Measurements from ENCODE around the gene ORAI3. TPM values are rescaled to one million over a fixed set of nuclear protein-coding genes. Genes with fewer than 3 reads are reported as not detected.

The ORAI3 gene
- total RNA-seq, 1 experiment from 2014 or later: 34.0 TPM

DNA sequence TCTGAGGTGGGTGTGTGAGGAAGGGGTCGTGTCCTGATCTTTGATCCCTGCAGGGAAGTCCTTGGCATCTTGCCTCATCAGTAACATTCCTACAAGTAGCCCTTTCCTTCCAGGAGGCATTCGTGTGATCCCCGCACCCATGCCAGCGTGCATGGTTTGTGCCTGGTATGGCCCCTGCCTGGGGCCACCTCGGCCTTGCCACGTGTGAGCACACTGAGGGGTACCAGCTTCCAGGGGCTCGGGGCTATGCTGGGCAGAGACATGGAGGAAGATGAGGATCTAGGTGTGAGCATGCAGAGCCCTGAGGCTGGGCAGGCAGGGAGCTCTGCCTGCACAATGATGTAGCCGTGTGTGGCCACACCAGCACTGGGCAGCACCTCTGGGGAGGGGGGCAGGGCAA is 42.2 kb downstream of the ORAI3 start:
- H3K9me3 ChIP-seq (ENCODE audit: low read length): no peaks in the 10 kb centered on the region
- H3K9me2 ChIP-seq (replicated peaks; ENCODE audit: insufficient read depth, low read length): no peaks in the 10 kb centered on the region
- H3K79me2 ChIP-seq (ENCODE audit: low read length): no peaks in the 10 kb centered on the region
- no peak overlapping the region for H3K4me3 ChIP-seq (ENCODE audit: low read length)
- no peaks in the 10 kb centered on the region for H4K20me1 ChIP-seq (ENCODE audit: insufficient read depth, low read depth, low read length)
- H3K36me3 ChIP-seq (ENCODE audit: insufficient read depth, low read length): no peaks in the 10 kb centered on the region
- H3K27ac ChIP-seq (ENCODE audit: low read length): no peak overlapping the region
- H2AFZ ChIP-seq (ENCODE audit: low read length): no peak overlapping the region
- H3K27me3 ChIP-seq (ENCODE audit: low read length): no peaks in the 10 kb centered on the region
- no peak overlapping the region for H3K9ac ChIP-seq (ENCODE audit: low read length)
- peaks cover 6% of the 10 kb centered on the region for H3K4me1 ChIP-seq (ENCODE audit: low read length)
- no peak overlapping the region for H3K4me2 ChIP-seq (ENCODE audit: low read depth, low read length, poor library complexity, severe bottlenecking)
- no peak for DNase-seq

DNA sequence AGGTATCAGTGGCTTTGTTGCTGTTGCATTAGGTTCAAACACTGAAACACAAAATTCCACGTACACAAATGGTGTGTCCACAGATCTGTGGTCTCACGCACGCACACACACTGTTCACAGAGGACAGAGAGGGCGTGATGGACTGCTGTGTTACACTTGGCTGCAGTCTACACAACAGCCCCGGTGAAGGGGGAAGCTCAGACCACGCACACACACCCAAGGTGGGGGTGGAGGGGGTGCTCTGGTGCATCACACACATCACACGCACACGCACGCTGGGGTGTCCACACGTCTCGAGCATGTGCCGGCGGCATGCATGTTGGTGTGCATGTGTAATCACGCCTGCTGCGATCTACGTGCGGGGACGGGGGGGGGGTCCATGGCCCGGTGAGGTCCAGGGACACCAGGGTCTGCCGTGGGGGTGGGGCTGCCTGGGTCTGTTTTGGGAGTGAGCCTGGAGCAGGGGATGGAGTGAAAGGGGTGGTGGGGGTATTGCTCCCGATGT is 43.5 kb downstream of the ORAI3 start:
- Histone ChIP-seq H3K9me2 (replicated peaks; ENCODE audit: insufficient read depth, low read length) (no peaks in the 10 kb centered on the region), H3K36me3 (ENCODE audit: insufficient read depth, low read length) (no peaks in the 10 kb centered on the region), H3K9ac (ENCODE audit: low read length) (no peak overlapping the region), H3K27ac (ENCODE audit: low read length) (no peak overlapping the region), H3K4me2 (ENCODE audit: low read depth, low read length, poor library complexity, severe bottlenecking) (no peak overlapping the region), H3K27me3 (ENCODE audit: low read length) (no peaks in the 10 kb centered on the region), H4K20me1 (ENCODE audit: insufficient read depth, low read depth, low read length) (no peaks in the 10 kb centered on the region), H3K4me1 (ENCODE audit: low read length) (peaks cover 16% of the 10 kb centered on the region), H3K79me2 (ENCODE audit: low read length) (no peaks in the 10 kb centered on the region), H3K4me3 (ENCODE audit: low read length) (no peak overlapping the region), H2AFZ (ENCODE audit: low read length) (no peak overlapping the region), H3K9me3 (ENCODE audit: low read length) (no peaks in the 10 kb centered on the region)
- no peak for DNase-seq

DNA sequence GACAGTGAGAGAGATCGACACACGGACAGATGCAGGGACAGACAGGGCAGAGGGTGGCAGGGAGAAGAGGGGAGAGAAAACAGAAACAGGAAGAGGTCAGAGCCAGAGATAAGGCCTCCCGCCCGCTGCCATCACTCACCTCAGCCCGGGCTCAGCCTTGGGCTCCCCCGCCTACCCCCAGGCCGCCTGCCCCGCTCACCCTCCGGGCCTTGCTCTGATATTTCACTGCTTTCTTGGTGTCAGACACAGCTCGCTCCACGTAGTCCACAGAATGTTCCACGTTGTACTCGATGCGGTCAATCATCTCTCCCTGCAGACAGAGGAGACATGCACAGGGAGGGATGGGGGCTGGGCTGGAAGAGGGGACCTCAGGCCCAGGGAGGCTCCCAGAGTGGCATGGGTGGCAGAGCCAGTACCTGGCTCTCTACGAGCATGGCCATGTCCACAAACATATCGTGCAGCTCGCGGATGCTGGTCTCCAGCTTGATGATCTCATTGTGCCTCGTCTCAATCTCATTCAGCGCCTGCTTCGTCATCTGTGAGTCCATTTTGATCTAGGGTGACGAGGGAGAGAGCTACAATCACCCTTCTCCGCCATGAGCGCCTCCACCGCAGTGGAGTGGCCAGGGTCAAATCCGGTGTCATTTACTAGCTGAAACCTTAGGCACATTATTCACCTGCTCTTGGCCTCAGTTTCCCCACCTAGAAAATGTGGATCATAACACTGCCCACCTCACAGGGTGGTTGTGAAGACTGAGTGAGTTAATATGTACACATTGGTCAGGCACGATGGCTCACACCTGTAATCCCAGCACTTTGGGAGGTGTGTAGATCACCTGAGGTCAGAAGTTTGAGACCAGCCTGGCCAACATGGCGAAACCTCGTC is 44.3 kb downstream of the ORAI3 start:
- Histone ChIP-seq H2AFZ (ENCODE audit: low read length) (no peak overlapping the region), H3K9me3 (ENCODE audit: low read length) (no peaks in the 10 kb centered on the region), H4K20me1 (ENCODE audit: insufficient read depth, low read depth, low read length) (no peaks in the 10 kb centered on the region), H3K9ac (ENCODE audit: low read length) (no peak overlapping the region), H3K4me1 (ENCODE audit: low read length) (peaks cover 16% of the 10 kb centered on the region), H3K36me3 (ENCODE audit: insufficient read depth, low read length) (no peaks in the 10 kb centered on the region), H3K9me2 (replicated peaks; ENCODE audit: insufficient read depth, low read length) (no peaks in the 10 kb centered on the region), H3K27me3 (ENCODE audit: low read length) (no peaks in the 10 kb centered on the region), H3K27ac (ENCODE audit: low read length) (no peak overlapping the region), H3K79me2 (ENCODE audit: low read length) (no peaks in the 10 kb centered on the region), H3K4me2 (ENCODE audit: low read depth, low read length, poor library complexity, severe bottlenecking) (no peak overlapping the region), H3K4me3 (ENCODE audit: low read length) (no peak overlapping the region)
- no peak for DNase-seq

DNA sequence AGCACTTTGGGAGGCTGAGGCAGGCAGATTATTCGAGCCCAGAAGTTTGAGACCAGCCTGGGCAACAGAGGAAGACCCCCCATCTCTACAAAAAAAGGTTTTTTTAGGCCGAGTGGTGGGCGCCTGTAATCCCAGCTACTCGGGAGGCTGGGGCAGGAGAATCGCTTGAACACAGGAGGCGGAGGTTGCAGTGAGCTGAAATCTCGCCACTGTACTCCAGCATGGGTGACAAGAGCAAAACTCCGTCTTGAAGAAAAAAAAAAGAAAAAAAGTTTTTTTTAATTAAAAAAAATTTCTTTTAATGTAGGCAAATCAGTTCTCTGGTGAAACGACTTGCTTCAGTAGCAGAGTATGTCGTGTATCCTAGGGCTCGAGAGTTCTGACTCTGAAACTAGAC is 47.1 kb downstream of the ORAI3 start:
- H3K9me3 ChIP-seq (ENCODE audit: low read length): no peaks in the 10 kb centered on the region
- peak overlapping the region; percentile 73 for H3K9ac ChIP-seq (ENCODE audit: low read length)
- no peaks in the 10 kb centered on the region for H3K27me3 ChIP-seq (ENCODE audit: low read length)
- H3K36me3 ChIP-seq (ENCODE audit: insufficient read depth, low read length): no peaks in the 10 kb centered on the region
- DNase-seq: no peak
- no peak overlapping the region for H2AFZ ChIP-seq (ENCODE audit: low read length)
- H3K4me3 ChIP-seq (ENCODE audit: low read length): peak overlapping the region; percentile 83; the same call in 1 of the 2 replicates
- peaks cover 16% of the 10 kb centered on the region for H3K4me1 ChIP-seq (ENCODE audit: low read length)
- no peaks in the 10 kb centered on the region for H4K20me1 ChIP-seq (ENCODE audit: insufficient read depth, low read depth, low read length)
- no peaks in the 10 kb centered on the region for H3K79me2 ChIP-seq (ENCODE audit: low read length)
- H3K9me2 ChIP-seq (replicated peaks; ENCODE audit: insufficient read depth, low read length): no peaks in the 10 kb centered on the region
- H3K4me2 ChIP-seq (ENCODE audit: low read depth, low read length, poor library complexity, severe bottlenecking): peak overlapping the region; percentile 89
- H3K27ac ChIP-seq (ENCODE audit: low read length): no peak overlapping the region

DNA sequence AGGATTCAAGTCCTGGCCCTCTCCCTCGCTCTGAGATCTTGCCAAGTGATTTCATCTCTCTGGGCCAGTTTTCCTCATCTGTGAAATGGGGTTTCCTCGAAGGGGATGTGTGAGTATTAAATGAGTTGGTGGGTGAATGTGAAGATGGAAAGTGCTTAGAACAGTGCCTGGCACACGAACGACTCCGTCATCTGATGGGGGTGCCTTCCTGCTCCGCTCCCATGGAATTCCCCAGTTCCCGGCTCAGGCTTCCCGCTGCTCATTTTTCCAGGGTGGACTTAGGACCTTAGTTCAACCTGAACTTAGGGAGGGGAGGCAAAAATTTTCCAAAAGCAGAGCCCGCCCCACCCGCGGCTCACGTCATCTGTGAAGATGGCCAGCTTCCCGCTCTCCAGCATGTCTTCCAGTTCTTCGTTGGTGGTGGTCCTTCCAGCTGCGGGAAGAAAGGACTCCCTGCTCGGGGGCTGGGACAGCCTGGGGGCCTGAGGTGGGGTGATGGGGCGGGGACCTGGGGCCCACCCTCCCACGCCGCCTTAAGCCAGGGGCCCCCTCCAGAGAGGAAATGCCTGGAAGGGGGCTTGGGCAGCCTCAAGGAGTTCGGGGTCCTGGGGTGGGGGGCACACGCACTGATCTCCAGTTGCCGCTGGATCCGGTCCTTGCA is 47.6 kb downstream of the ORAI3 start:
- no peaks in the 10 kb centered on the region for H3K27me3 ChIP-seq (ENCODE audit: low read length)

DNA sequence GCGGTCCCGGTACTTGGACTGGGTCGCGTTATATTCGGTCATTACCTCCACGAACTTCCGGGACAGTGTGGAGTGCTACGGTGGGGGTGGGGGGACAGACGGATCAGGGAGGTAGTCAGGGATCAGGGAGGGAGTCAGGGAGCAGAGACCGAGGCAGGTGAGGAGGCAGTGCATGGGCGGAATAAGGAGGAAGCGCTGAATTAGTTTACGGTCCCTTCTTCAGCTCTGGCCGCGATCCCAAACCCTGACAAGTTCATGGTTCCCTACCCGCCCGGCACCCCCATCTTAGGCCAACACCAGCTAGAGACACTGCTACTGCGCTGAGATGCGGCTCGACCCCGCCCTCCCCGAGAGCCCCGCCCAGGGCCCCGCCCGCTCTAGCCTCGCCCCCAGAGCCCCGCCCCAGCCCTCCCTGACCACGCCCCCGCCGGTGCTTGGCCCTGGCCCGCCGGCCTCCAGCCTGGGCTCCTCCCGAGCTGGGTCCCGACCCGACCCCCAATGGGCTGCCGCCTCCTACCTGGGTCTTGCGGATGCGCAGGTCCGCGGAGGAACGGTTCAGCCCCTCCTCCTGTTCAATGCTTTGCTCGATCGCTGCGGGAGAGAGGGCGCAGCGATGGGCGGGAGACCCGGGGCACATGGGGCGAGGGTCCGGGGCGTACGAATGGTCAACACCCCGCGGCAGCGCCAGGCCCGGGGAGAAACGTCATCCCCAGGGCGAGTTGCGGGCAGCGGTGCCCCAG is 48.3 kb downstream of the ORAI3 start:
- H3K4me1 ChIP-seq (ENCODE audit: low read length): peaks cover 16% of the 10 kb centered on the region
- peak overlapping the region; percentile 89 for H3K4me2 ChIP-seq (ENCODE audit: low read depth, low read length, poor library complexity, severe bottlenecking)
- H3K36me3 ChIP-seq (ENCODE audit: insufficient read depth, low read length): no peaks in the 10 kb centered on the region
- no peak overlapping the region for H3K27ac ChIP-seq (ENCODE audit: low read length)
- H3K9ac ChIP-seq (ENCODE audit: low read length): peak overlapping the region; percentile 73
- no peaks in the 10 kb centered on the region for H3K79me2 ChIP-seq (ENCODE audit: low read length)
- no peaks in the 10 kb centered on the region for H4K20me1 ChIP-seq (ENCODE audit: insufficient read depth, low read depth, low read length)
- peak overlapping the region; percentile 48; the same call in 1 of the 2 replicates for H2AFZ ChIP-seq (ENCODE audit: low read length)
- no peaks in the 10 kb centered on the region for H3K9me3 ChIP-seq (ENCODE audit: low read length)
- H3K27me3 ChIP-seq (ENCODE audit: low read length): no peaks in the 10 kb centered on the region
- DNase-seq: peak; percentile 91
- peak overlapping the region; percentile 83 for H3K4me3 ChIP-seq (ENCODE audit: low read length)
- no peaks in the 10 kb centered on the region for H3K9me2 ChIP-seq (replicated peaks; ENCODE audit: insufficient read depth, low read length)

More for the DNA sequence above, 47.6 kb downstream of the ORAI3 start:
- no peaks in the 10 kb centered on the region for H4K20me1 ChIP-seq (ENCODE audit: insufficient read depth, low read depth, low read length)
- peak overlapping the region; percentile 89 for H3K4me2 ChIP-seq (ENCODE audit: low read depth, low read length, poor library complexity, severe bottlenecking)
- no peaks in the 10 kb centered on the region for H3K9me2 ChIP-seq (replicated peaks; ENCODE audit: insufficient read depth, low read length)
- peak overlapping the region; percentile 73 for H3K9ac ChIP-seq (ENCODE audit: low read length)
- DNase-seq: no peak
- no peaks in the 10 kb centered on the region for H3K9me3 ChIP-seq (ENCODE audit: low read length)
- no peaks in the 10 kb centered on the region for H3K79me2 ChIP-seq (ENCODE audit: low read length)
- peaks cover 16% of the 10 kb centered on the region for H3K4me1 ChIP-seq (ENCODE audit: low read length)
- H2AFZ ChIP-seq (ENCODE audit: low read length): peak overlapping the region; percentile 48; the same call in 1 of the 2 replicates
- no peak overlapping the region for H3K27ac ChIP-seq (ENCODE audit: low read length)
- no peaks in the 10 kb centered on the region for H3K36me3 ChIP-seq (ENCODE audit: insufficient read depth, low read length)
- peak overlapping the region; percentile 83 for H3K4me3 ChIP-seq (ENCODE audit: low read length)

DNA sequence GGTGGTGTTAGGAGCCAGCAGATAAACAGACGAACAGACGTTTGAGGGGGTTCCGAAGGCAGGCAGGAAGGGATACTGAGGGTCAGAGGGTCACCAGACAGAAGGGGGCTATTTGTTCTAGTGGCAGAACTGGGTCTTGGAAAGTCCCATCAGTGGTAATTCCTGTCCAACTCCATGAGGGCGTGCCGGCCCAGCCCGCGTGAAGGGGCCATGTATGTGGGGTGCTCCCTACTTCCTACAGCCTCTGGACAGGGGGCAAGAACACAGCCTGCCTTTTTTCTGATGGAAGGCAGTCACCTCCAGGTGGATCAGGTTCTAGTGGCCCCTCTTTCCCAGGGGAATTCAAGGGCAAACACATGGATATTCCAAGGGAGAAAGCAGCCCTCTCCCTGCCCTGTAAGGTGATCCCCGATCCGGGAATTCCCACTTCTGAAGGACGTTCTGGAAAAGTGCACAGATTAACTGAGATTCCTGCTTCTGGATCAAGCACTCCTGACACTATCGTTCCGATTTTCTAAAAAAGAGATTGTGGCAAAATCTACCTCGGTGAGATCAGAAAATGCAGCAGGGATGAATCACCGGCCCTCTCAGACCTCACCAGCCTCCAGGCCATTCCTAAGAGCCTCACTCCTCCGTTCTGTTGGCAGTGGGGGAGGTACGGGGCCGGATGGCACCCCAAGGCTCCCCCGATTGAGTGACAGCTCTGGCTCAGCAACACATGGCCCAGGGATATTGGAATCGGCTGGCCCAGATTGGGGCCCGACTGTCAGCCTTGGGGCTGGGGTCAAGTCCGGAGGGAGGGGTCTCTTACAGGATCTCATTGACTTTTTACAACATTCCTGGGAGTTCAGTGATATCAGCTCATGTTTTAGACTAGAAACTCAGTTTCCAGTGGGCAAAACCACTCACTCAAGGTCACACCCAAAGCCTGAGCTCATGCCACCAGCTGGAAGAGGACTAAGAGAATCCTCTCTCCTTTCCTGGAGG is 49.1 kb downstream of the ORAI3 start:
- Histone ChIP-seq H3K36me3 (ENCODE audit: insufficient read depth, low read length) (no peaks in the 10 kb centered on the region), H4K20me1 (ENCODE audit: insufficient read depth, low read depth, low read length) (no peaks in the 10 kb centered on the region), H3K9me3 (ENCODE audit: low read length) (no peaks in the 10 kb centered on the region), H3K4me2 (ENCODE audit: low read depth, low read length, poor library complexity, severe bottlenecking) (no peak overlapping the region), H3K4me1 (ENCODE audit: low read length) (peaks cover 16% of the 10 kb centered on the region), H3K27ac (ENCODE audit: low read length) (no peak overlapping the region), H3K9me2 (replicated peaks; ENCODE audit: insufficient read depth, low read length) (no peaks in the 10 kb centered on the region), H3K4me3 (ENCODE audit: low read length) (no peak overlapping the region), H3K27me3 (ENCODE audit: low read length) (no peaks in the 10 kb centered on the region), H3K79me2 (ENCODE audit: low read length) (no peaks in the 10 kb centered on the region), H3K9ac (ENCODE audit: low read length) (no peak overlapping the region), H2AFZ (ENCODE audit: low read length) (no peak overlapping the region)
- DNase-seq: no peak

Measured in Karpas-422 (cell line).